Measurements from ENCODE around the gene MFF. TPM values are rescaled to one million over a fixed set of nuclear protein-coding genes. Genes with fewer than 3 reads are reported as not detected.

Gene MFF
- total and polyA plus RNA-seq, 2 of the 8 experiments (the other 6 are each of a cell fraction or from before 2014, with no cell fraction given) = 36.2 to 86.8 TPM

DNA sequence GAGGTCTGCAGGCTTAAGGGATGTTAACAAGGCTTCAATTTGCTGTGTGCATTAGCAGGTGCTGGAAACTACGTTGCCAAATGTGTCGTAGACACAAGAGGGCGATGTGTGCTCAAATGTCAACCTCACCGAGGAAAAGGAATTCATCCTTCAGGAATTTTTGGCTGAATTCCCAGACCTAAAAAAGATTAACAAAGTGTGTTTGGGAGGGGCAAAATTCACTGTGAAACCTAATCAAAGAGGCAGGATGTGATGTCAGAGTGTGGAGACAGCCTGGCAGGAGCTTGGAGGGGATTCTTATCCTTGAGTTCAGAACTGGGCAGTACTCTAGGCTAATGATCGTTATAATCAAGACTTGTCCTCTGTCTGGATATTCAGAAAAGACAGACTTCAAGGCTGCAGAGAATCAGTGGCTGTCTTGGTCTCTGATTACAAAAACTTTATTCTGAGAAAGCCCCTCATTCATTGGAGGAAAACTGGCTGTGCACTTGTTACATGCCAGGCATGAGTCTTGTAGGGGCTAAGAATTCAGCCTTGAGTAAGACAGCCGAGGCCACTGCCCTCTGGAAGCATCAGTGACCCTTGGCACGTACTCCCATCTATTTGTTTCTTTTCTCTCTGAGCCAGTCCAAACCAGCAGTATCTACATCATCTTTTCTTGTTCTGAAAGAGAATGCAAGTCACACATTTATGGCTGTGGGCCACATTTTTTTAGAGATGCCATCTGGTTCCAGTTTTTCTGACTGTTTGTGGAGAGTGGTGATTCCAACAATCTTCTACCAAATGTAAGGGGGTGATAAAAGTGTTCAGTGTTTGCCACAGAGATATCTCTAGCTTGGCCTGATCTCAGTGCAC is 81.4 kb downstream of the MFF start:
- no peak overlapping the region for H2BK20ac ChIP-seq (ENCODE audit: low read length)
- no peaks in the 10 kb centered on the region for H4K20me1 ChIP-seq (replicated peaks in 1 of 2; ENCODE audit: control insufficient read depth in 1 of 2, insufficient read depth in 2 of 2, low read length in 2 of 2)
- no peaks in the 10 kb centered on the region for H3K23me2 ChIP-seq (ENCODE audit: low read depth, low read length)
- no peaks in the 10 kb centered on the region for H3K79me1 ChIP-seq (ENCODE audit: low read depth, low read length)
- no peak overlapping the region for H4K5ac ChIP-seq (ENCODE audit: insufficient read length, low read depth, low read length)
- H2AFZ ChIP-seq (ENCODE audit: low read length) = peak overlapping the region; percentile 55; the same call in 1 of the 2 replicates
- DNase-seq (ENCODE audit: low read depth in 1 of 2, low spot score in 2 of 2) = peak; percentile 51 to 53
- H3K18ac ChIP-seq (ENCODE audit: extremely low read depth, low read length) = no peak overlapping the region
- H4K91ac ChIP-seq (replicated peaks; ENCODE audit: insufficient read length, low read length) = no peak overlapping the region
- H3K14ac ChIP-seq (ENCODE audit: insufficient read length) = no peak overlapping the region
- no peak overlapping the region for H4K8ac ChIP-seq (ENCODE audit: extremely low read depth, insufficient read depth, low read length)
- no peaks in the 10 kb centered on the region for H3K4me1 ChIP-seq (replicated peaks in 1 of 4; ENCODE audit: control insufficient read depth in 3 of 4, insufficient read depth in 4 of 4, low read length in 3 of 4)
- no peak overlapping the region for H3K23ac ChIP-seq (ENCODE audit: insufficient read length)
- no peak overlapping the region for H2BK5ac ChIP-seq (ENCODE audit: low read depth, low read length)
- no peaks in the 10 kb centered on the region for H3K27me3 ChIP-seq (replicated peaks in 1 of 4; ENCODE audit: control insufficient read depth in 3 of 4, extremely low read depth in 1 of 4, insufficient read depth in 3 of 4, low read length in 3 of 4)
- no peaks in the 10 kb centered on the region for H3K36me3 ChIP-seq (ENCODE audit: control insufficient read depth in 2 of 4, insufficient read depth in 4 of 4, low read length in 3 of 4)
- H3K4me2 ChIP-seq (ENCODE audit: insufficient read depth in 1 of 2, low read depth in 2 of 2, low read length in 2 of 2) = no peak overlapping the region
- no peaks in the 10 kb centered on the region for H3K9me3 ChIP-seq (ENCODE audit: insufficient read depth in 2 of 2, low read depth in 1 of 2, low read length in 1 of 2)
- no peak overlapping the region for H2AK5ac ChIP-seq (ENCODE audit: low read depth, low read length)
- H3K4me3 ChIP-seq (ENCODE audit: extremely low read depth in 1 of 4, insufficient read depth in 2 of 4, low read depth in 3 of 4, low read length in 4 of 4) = no peak overlapping the region
- H3K4ac ChIP-seq (replicated peaks; ENCODE audit: insufficient read length, low read depth, low read length) = no peak overlapping the region
- H2BK120ac ChIP-seq (replicated peaks; ENCODE audit: low read depth, low read length) = no peak overlapping the region
- no peak overlapping the region for H3K56ac ChIP-seq (replicated peaks; ENCODE audit: insufficient read length, low read depth, low read length)
- H2BK12ac ChIP-seq (ENCODE audit: low read depth, low read length) = no peak overlapping the region
- POLR2A ChIA-PET (ENCODE audit: partially characterized antibody) = no interaction called here
- H3K27ac ChIP-seq (ENCODE audit: low read depth, low read length) = no peak overlapping the region
- CTCF ChIA-PET (ENCODE audit: partially characterized antibody) = interaction anchor here (0.7 to 4.6 kb wide), 40 partner anchors 9 to 360 kb away, joined by 3 to 35 read pairs (median 4); partner anchors contain the start of genes SCYGR1, SCYGR2 and TM4SF20
- no peak overlapping the region for H2BK15ac ChIP-seq (ENCODE audit: low read length)
- H3K9ac ChIP-seq (replicated peaks in 1 of 4; ENCODE audit: extremely low read depth in 1 of 4, low read depth in 3 of 4, low read length in 3 of 4) = no peak overlapping the region
- H3K79me2 ChIP-seq (ENCODE audit: control insufficient read depth in 1 of 2, insufficient read depth in 2 of 2, low read length in 2 of 2) = no peaks in the 10 kb centered on the region
- 38% methylated on average over 7 of the region's 7 CpGs; no CpG with 5 or more reads in 1 of the 2 experiments for WGBS, 2 experiments (ENCODE audit: extremely low coverage in 1 of 2, insufficient coverage in 1 of 2, insufficient read length in 1 of 2, insufficient replicate concordance in 2 of 2, low coverage in 1 of 2, low lambda C conversion rate in 2 of 2, missing lambda C conversion rate in 1 of 2)
- peak; percentile 86 for FAIRE-seq
- TF ChIP-seq SP4 (IDR thresholded peaks at IDR 0.05; ENCODE audit: low read length) (no peak), JUND (IDR thresholded peaks at IDR 0.05; ENCODE audit: low read length) (no peak), EGR1 (IDR thresholded peaks at IDR 0.05; ENCODE audit: borderline replicate concordance, low read depth, low read length) (no peak), RAD21 (IDR thresholded peaks at IDR 0.05 in 1 of 2, conservative IDR thresholded peaks at IDR 0.05 in 1 of 2; ENCODE audit: low read depth in 2 of 2, low read length in 2 of 2) (peak; percentile 92 to 94), TEAD4 (IDR thresholded peaks at IDR 0.05; ENCODE audit: low read depth, low read length) (peak; percentile 85; the same call in 1 of the 2 replicates), CREB1 (IDR thresholded peaks at IDR 0.05) (peak; percentile 72), CTBP2 (IDR thresholded peaks at IDR 0.05; ENCODE audit: borderline replicate concordance, insufficient read depth, insufficient read length, low read length) (no peak), SAP30 (IDR thresholded peaks at IDR 0.05; ENCODE audit: insufficient read depth, insufficient replicate concordance, low read length) (no peak)
- TF ChIP-seq, protein P1, sequence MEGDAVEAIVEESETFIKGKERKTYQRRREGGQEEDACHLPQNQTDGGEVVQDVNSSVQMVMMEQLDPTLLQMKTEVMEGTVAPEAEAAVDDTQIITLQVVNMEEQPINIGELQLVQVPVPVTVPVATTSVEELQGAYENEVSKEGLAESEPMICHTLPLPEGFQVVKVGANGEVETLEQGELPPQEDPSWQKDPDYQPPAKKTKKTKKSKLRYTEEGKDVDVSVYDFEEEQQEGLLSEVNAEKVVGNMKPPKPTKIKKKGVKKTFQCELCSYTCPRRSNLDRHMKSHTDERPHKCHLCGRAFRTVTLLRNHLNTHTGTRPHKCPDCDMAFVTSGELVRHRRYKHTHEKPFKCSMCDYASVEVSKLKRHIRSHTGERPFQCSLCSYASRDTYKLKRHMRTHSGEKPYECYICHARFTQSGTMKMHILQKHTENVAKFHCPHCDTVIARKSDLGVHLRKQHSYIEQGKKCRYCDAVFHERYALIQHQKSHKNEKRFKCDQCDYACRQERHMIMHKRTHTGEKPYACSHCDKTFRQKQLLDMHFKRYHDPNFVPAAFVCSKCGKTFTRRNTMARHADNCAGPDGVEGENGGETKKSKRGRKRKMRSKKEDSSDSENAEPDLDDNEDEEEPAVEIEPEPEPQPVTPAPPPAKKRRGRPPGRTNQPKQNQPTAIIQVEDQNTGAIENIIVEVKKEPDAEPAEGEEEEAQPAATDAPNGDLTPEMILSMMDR (IDR thresholded peaks at IDR 0.05; ENCODE audit: control extremely low read depth in 1 of 3, insufficient read depth in 1 of 3, low read depth in 1 of 3, low read length in 3 of 3) = peak; percentile 50 to 86 (median 77)

Measured in H1 (cell line).